Activated naive CD8-positive, alpha-beta T cell (primary cell): Measurements from ENCODE around the gene CCDC154.
A peak's percentile ranks its signal among the peaks of the same experiment; 100 is the strongest.

Experiments used
- H3K27ac Mint-ChIP-seq: one replicate; pipeline ENCODE4 v1.8.0; 2021; ENCODE audit warnings: mixed read lengths
- H3K27me3 Mint-ChIP-seq: one replicate; pipeline ENCODE4 v1.8.0; 2021; ENCODE audit warnings: mixed read lengths
- H3K36me3 Mint-ChIP-seq: one replicate; pipeline ENCODE4 v1.8.0; 2021; ENCODE audit warnings: mixed read lengths
- H3K4me1 Mint-ChIP-seq: one replicate; pipeline ENCODE4 v1.8.0; 2021; ENCODE audit warnings: low read depth, mixed read lengths
- H3K4me3 Mint-ChIP-seq: one replicate; pipeline ENCODE4 v1.8.0; 2021; ENCODE audit warnings: mild to moderate bottlenecking, mixed read lengths
- H3K9me3 Mint-ChIP-seq: one replicate; pipeline ENCODE4 v1.8.0; 2021; ENCODE audit warnings: low read depth, mixed read lengths

CCDC154 gene

GRCh38 chr16:1407753-1408152 lies 36.6 kb downstream of the CCDC154 start:
- Mint-ChIP-seq H3K27me3 (no peaks in the 10 kb centered on the region), H3K4me1 (peaks cover 27% of the 10 kb centered on the region), H3K9me3 (no peaks in the 10 kb centered on the region), H3K27ac (peak overlapping the region; percentile 66), H3K36me3 (no peaks in the 10 kb centered on the region), H3K4me3 (peak overlapping the region; percentile 73)

GRCh38 chr16:1403733-1404132 lies 40.6 kb downstream of the CCDC154 start:
- Mint-ChIP-seq H3K4me1 (peaks cover 10% of the 10 kb centered on the region), H3K36me3 (no peaks in the 10 kb centered on the region), H3K4me3 (no peak overlapping the region), H3K27ac (no peak overlapping the region), H3K9me3 (no peaks in the 10 kb centered on the region), H3K27me3 (no peaks in the 10 kb centered on the region)

GRCh38 chr16:1403036-1403435 lies 41.3 kb downstream of the CCDC154 start:
- Mint-ChIP-seq H3K4me1 (peaks cover 8% of the 10 kb centered on the region), H3K27ac (no peak overlapping the region), H3K4me3 (no peak overlapping the region), H3K27me3 (no peaks in the 10 kb centered on the region), H3K36me3 (no peaks in the 10 kb centered on the region), H3K9me3 (no peaks in the 10 kb centered on the region)

GRCh38 chr16:1401758-1402154 lies 42.6 kb downstream of the CCDC154 start:
- no peak overlapping the region for H3K4me3 Mint-ChIP-seq
- H3K27me3 Mint-ChIP-seq, result no peaks in the 10 kb centered on the region
- H3K27ac Mint-ChIP-seq, result no peak overlapping the region
- peaks cover 3% of the 10 kb centered on the region for H3K4me1 Mint-ChIP-seq
- no peaks in the 10 kb centered on the region for H3K36me3 Mint-ChIP-seq
- no peaks in the 10 kb centered on the region for H3K9me3 Mint-ChIP-seq

GRCh38 chr16:1401061-1401757 lies 43.1 kb downstream of the CCDC154 start:
- peaks cover 2% of the 10 kb centered on the region for H3K4me1 Mint-ChIP-seq
- no peaks in the 10 kb centered on the region for H3K27me3 Mint-ChIP-seq
- H3K4me3 Mint-ChIP-seq, result no peak overlapping the region
- no peaks in the 10 kb centered on the region for H3K36me3 Mint-ChIP-seq
- no peak overlapping the region for H3K27ac Mint-ChIP-seq
- H3K9me3 Mint-ChIP-seq, result no peaks in the 10 kb centered on the region

- Mint-ChIP-seq H3K4me3 (no peak overlapping the region), H3K36me3 (no peaks in the 10 kb centered on the region), H3K27ac (no peak overlapping the region), H3K4me1 (no peaks in the 10 kb centered on the region), H3K9me3 (no peaks in the 10 kb centered on the region), H3K27me3 (no peaks in the 10 kb centered on the region)
These were observed 45.4 kb downstream of the CCDC154 start for GRCh38 chr16:1398826-1399581.

- Mint-ChIP-seq H3K9me3 (no peaks in the 10 kb centered on the region), H3K27ac (no peak overlapping the region), H3K27me3 (no peaks in the 10 kb centered on the region), H3K36me3 (no peaks in the 10 kb centered on the region), H3K4me1 (no peaks in the 10 kb centered on the region), H3K4me3 (no peak overlapping the region)
These were observed 46.0 kb downstream of the CCDC154 start for GRCh38 chr16:1398351-1398750.

GRCh38 chr16:1397779-1398178 lies 46.6 kb downstream of the CCDC154 start:
- Mint-ChIP-seq H3K4me3 (no peak overlapping the region), H3K27ac (no peak overlapping the region), H3K4me1 (no peaks in the 10 kb centered on the region), H3K27me3 (no peaks in the 10 kb centered on the region), H3K36me3 (no peaks in the 10 kb centered on the region), H3K9me3 (no peaks in the 10 kb centered on the region)

- no peaks in the 10 kb centered on the region for H3K9me3 Mint-ChIP-seq
- H3K4me3 Mint-ChIP-seq, result no peak overlapping the region
- no peaks in the 10 kb centered on the region for H3K4me1 Mint-ChIP-seq
- H3K27me3 Mint-ChIP-seq, result no peaks in the 10 kb centered on the region
- no peak overlapping the region for H3K27ac Mint-ChIP-seq
- no peaks in the 10 kb centered on the region for H3K36me3 Mint-ChIP-seq
These were observed 48.8 kb downstream of the CCDC154 start for GRCh38 chr16:1395444-1396031.

- no peaks in the 10 kb centered on the region for H3K27me3 Mint-ChIP-seq
These were observed 49.9 kb downstream of the CCDC154 start for GRCh38 chr16:1394367-1394951.

GRCh38 chr16:1393613-1394176 lies 50.7 kb downstream of the CCDC154 start:
- no peak overlapping the region for H3K27ac Mint-ChIP-seq
- H3K4me3 Mint-ChIP-seq, result no peak overlapping the region
- no peaks in the 10 kb centered on the region for H3K4me1 Mint-ChIP-seq
- H3K27me3 Mint-ChIP-seq, result no peaks in the 10 kb centered on the region
- H3K36me3 Mint-ChIP-seq, result no peaks in the 10 kb centered on the region
- H3K9me3 Mint-ChIP-seq, result no peaks in the 10 kb centered on the region

More at GRCh38 chr16:1394367-1394951, 49.9 kb downstream of the CCDC154 start:
- Mint-ChIP-seq H3K4me3 (no peak overlapping the region), H3K27ac (no peak overlapping the region), H3K4me1 (no peaks in the 10 kb centered on the region), H3K36me3 (no peaks in the 10 kb centered on the region), H3K9me3 (no peaks in the 10 kb centered on the region)

GRCh38 chr16:1392826-1393225 lies 51.5 kb downstream of the CCDC154 start:
- Mint-ChIP-seq H3K27me3 (no peaks in the 10 kb centered on the region), H3K9me3 (no peaks in the 10 kb centered on the region), H3K36me3 (no peaks in the 10 kb centered on the region), H3K4me3 (no peak overlapping the region), H3K27ac (no peak overlapping the region), H3K4me1 (no peaks in the 10 kb centered on the region)

- Mint-ChIP-seq H3K36me3 (no peaks in the 10 kb centered on the region), H3K4me1 (no peaks in the 10 kb centered on the region), H3K27ac (no peak overlapping the region), H3K4me3 (no peak overlapping the region), H3K27me3 (no peaks in the 10 kb centered on the region), H3K9me3 (no peaks in the 10 kb centered on the region)
These were observed 54.0 kb downstream of the CCDC154 start for GRCh38 chr16:1390239-1390779.

- Mint-ChIP-seq H3K4me1 (no peaks in the 10 kb centered on the region), H3K9me3 (no peaks in the 10 kb centered on the region), H3K36me3 (no peaks in the 10 kb centered on the region), H3K27ac (no peak overlapping the region), H3K4me3 (no peak overlapping the region), H3K27me3 (no peaks in the 10 kb centered on the region)
These were observed 54.6 kb downstream of the CCDC154 start for GRCh38 chr16:1389762-1390161.

- Mint-ChIP-seq H3K9me3 (no peaks in the 10 kb centered on the region), H3K27me3 (no peaks in the 10 kb centered on the region), H3K36me3 (no peaks in the 10 kb centered on the region), H3K27ac (no peak overlapping the region), H3K4me3 (no peak overlapping the region), H3K4me1 (no peaks in the 10 kb centered on the region)
These were observed 57.0 kb downstream of the CCDC154 start for GRCh38 chr16:1387331-1387730.
